HCT116 (cell line): Measurements from ENCODE around the gene SOX18. TPM values are rescaled to one million over a fixed set of nuclear protein-coding genes. Genes with fewer than 3 reads are reported as not detected.

Experiments
- ATAC-seq: fragments of 200-7000 bp; cut with Tn5 transposase; 2 replicates; pipeline ENCODE4 v1.9.1; 2020; ENCODE audit warnings: mild to moderate bottlenecking, moderate library complexity
- BruUV-seq: library from RNA; stranded (reverse); fragments of 400-500 nt; replicated peaks from 2 replicates; lab custom pipeline; 2021; lab: Mats Ljungman, UMichigan
- CTCF ChIA-PET: fragments of 300-600 bp; sonication (Branson Sonifier 250); formaldehyde crosslinking; loops from one replicate; lab custom pipeline; 2021; ENCODE audit warnings: antibody characterized with exemption; lab: Charles Lee
- POLR2A ChIA-PET: fragments of 300-600, 350-600 bp; sonication (Branson Sonifier 250); formaldehyde crosslinking; loops from one replicate; lab custom pipeline; 2021; ENCODE audit warnings: antibody characterized with exemption; lab: Charles Lee
- RAD21 ChIA-PET, 2 experiments: fragments of 300-600 bp; sonication (Branson Sonifier 250); formaldehyde crosslinking; loops; one replicate each; lab custom pipeline; 2023; ENCODE audit warnings: low total read pairs in 2 of 2; ENCODE audit not compliant: uncharacterized antibody in 2 of 2, unreplicated experiment in 2 of 2, low non-redundant PET in 1 of 2; lab: Charles Lee
- DNase-seq: peaks from one replicate; pipeline ENCODE4 v3.0.0-alpha.2; 2010; ENCODE audit warnings: low read depth, low spot score
- H2AFZ ChIP-seq: fragments of 200-600 bp; shearing (Covaris generic), sonication (generic); 2 replicates; pipeline ENCODE4 v1.6.1; 2017; ENCODE audit warnings: low read depth, mixed run types, mixed read lengths, antibody characterized with exemption, low read length; ENCODE audit not compliant: poor library complexity, severe bottlenecking
- H3K27ac ChIP-seq: 2 replicates; pipeline ENCODE4 v1.5.1; 2012; ENCODE audit warnings: low read depth, low read length
- H3K27me3 ChIP-seq: fragments of 200-600 bp; sonication (generic); 2 replicates; pipeline ENCODE4 v1.6.1; 2016; ENCODE audit warnings: mixed run types, low read length, mixed read lengths; ENCODE audit not compliant: insufficient read depth
- H3K36me3 ChIP-seq, 2 experiments: fragments of 200-500 bp in 1 of 2; fragments of 200-600 bp in 1 of 2; sonication (Bioruptor generic) in 1 of 2; sonication (generic) in 1 of 2; 2 replicates each; pipeline versions ENCODE4 v1.5.1 to v1.6.1; 2014 to 2016; ENCODE audit warnings: low read length in 2 of 2, inconsistent platforms in 1 of 2, mixed read lengths in 1 of 2, mixed run types in 1 of 2; ENCODE audit not compliant: insufficient read depth in 2 of 2, control insufficient read depth in 1 of 2
- H3K4me1 ChIP-seq, 2 experiments: fragments of 200-600 bp in 1 of 2; sonication (generic) in 1 of 2; 2 replicates each; pipeline versions ENCODE4 v1.5.1 to v1.6.1; 2012 to 2017; ENCODE audit warnings: low read length in 2 of 2, inconsistent platforms in 1 of 2, mild to moderate bottlenecking in 1 of 2, mixed read lengths in 1 of 2, mixed run types in 1 of 2, moderate library complexity in 1 of 2; ENCODE audit not compliant: insufficient read depth in 2 of 2, control insufficient read depth in 1 of 2
- H3K4me2 ChIP-seq: fragments of 200-600 bp; sonication (generic); 2 replicates; pipeline ENCODE4 v1.6.1; 2017; ENCODE audit warnings: mixed run types, low read length, mixed read lengths
- H3K4me3 ChIP-seq, 2 experiments: fragments of 200-600 bp in 1 of 2; sonication (generic) in 1 of 2; replicated peaks in 1 of 2; 2 replicates each; pipeline ENCODE4 v1.5.1; 2011 to 2016; ENCODE audit warnings: low read length in 2 of 2, control low read depth in 1 of 2, low read depth in 1 of 2, mild to moderate bottlenecking in 1 of 2, mixed read lengths in 1 of 2, mixed run types in 1 of 2
- H3K79me2 ChIP-seq: fragments of 200-600 bp; sonication (generic); 2 replicates; pipeline ENCODE4 v1.6.1; 2017; ENCODE audit warnings: mild to moderate bottlenecking, mixed run types, low read length, moderate library complexity, mixed read lengths; ENCODE audit not compliant: insufficient read depth
- H3K9ac ChIP-seq: fragments of 200-600 bp; sonication (generic); 2 replicates; pipeline ENCODE4 v1.6.1; 2016; ENCODE audit warnings: low read length, mixed read lengths
- H3K9me2 ChIP-seq: fragments of 200-600 bp; sonication (generic), shearing (Covaris generic); 2 replicates; pipeline ENCODE4 v1.6.1; 2017; ENCODE audit warnings: mixed run types, mild to moderate bottlenecking, moderate library complexity; ENCODE audit not compliant: insufficient read depth
- H3K9me3 ChIP-seq, 2 experiments: fragments of 200-500 bp in 1 of 2; fragments of 200-600 bp in 1 of 2; sonication (Bioruptor generic) in 1 of 2; sonication (generic) in 1 of 2; 2 replicates each; pipeline ENCODE4 v1.6.1; 2014 to 2017; ENCODE audit warnings: low read length in 2 of 2, mixed read lengths in 2 of 2, inconsistent platforms in 1 of 2, low read depth in 1 of 2, mild to moderate bottlenecking in 1 of 2, mixed run types in 1 of 2, moderate library complexity in 1 of 2; ENCODE audit not compliant: control insufficient read depth in 1 of 2, insufficient read depth in 1 of 2
- H4K20me1 ChIP-seq: fragments of 200-600 bp; sonication (generic), shearing (Covaris generic); 2 replicates; pipeline ENCODE4 v1.6.1; 2017; ENCODE audit warnings: mixed run types, mild to moderate bottlenecking, moderate library complexity; ENCODE audit not compliant: insufficient read depth
- CBX3 ChIP-seq: IDR thresholded peaks from 2 replicates; pipeline ENCODE4 v1.6.1; 2012; ENCODE audit warnings: low read depth
- CTCF ChIP-seq, 3 experiments: fragments of 200-600 bp in 1 of 3; sonication (generic) in 1 of 3; IDR thresholded peaks in 2 of 3; conservative IDR thresholded peaks in 1 of 3; 2 replicates each; pipeline ENCODE4 v1.5.1; 2012 to 2017; ENCODE audit warnings: low read depth in 2 of 3, low read length in 2 of 3, antibody characterized with exemption in 1 of 3, borderline replicate concordance in 1 of 3, control low read depth in 1 of 3, mild to moderate bottlenecking in 1 of 3, mixed read lengths in 1 of 3, mixed run types in 1 of 3, moderate library complexity in 1 of 3; ENCODE audit not compliant: insufficient read depth in 1 of 3
- EGR1 ChIP-seq: IDR thresholded peaks from 2 replicates; pipeline ENCODE4 v1.6.1; 2012; ENCODE audit warnings: low read depth
- ELF1 ChIP-seq: IDR thresholded peaks from 2 replicates; pipeline ENCODE4 v1.6.1; 2012; ENCODE audit warnings: low read depth, borderline replicate concordance
- EZH2 ChIP-seq: fragments of 200-600 bp; sonication (generic); IDR thresholded peaks from 2 replicates; pipeline ENCODE4 v1.6.1; 2017; ENCODE audit warnings: antibody characterized with exemption, mixed run types
- EZH2phosphoT487 ChIP-seq: fragments of 200-600 bp; IDR thresholded peaks from 2 replicates; pipeline ENCODE4 v1.6.1; 2018; ENCODE audit warnings: antibody characterized with exemption, borderline replicate concordance
- FOSL1 ChIP-seq: IDR thresholded peaks from 2 replicates; pipeline ENCODE4 v1.6.1; 2012; ENCODE audit warnings: low read depth
- JUND ChIP-seq: IDR thresholded peaks from 2 replicates; pipeline ENCODE4 v1.6.1; 2012
- MAX ChIP-seq: IDR thresholded peaks from 2 replicates; pipeline ENCODE4 v1.6.1; 2012
- POLR2A ChIP-seq: IDR thresholded peaks from 2 replicates; pipeline ENCODE4 v1.7.0; 2011; ENCODE audit warnings: borderline replicate concordance; ENCODE audit not compliant: insufficient read depth, insufficient read length; ENCODE audit errors: extremely low read depth
- POLR2AphosphoS5 ChIP-seq: IDR thresholded peaks from 2 replicates; pipeline ENCODE4 v1.6.1; 2011; ENCODE audit warnings: mild to moderate bottlenecking, low read depth, low read length, moderate library complexity
- TCF7L2 ChIP-seq: IDR thresholded peaks from 2 replicates; pipeline ENCODE4 v1.7.0; 2011; ENCODE audit warnings: borderline replicate concordance, inconsistent platforms; ENCODE audit not compliant: insufficient read depth, insufficient read length; ENCODE audit errors: extremely low read depth
- YY1 ChIP-seq: IDR thresholded peaks from 2 replicates; pipeline ENCODE4 v1.6.1; 2011; ENCODE audit warnings: low read length, low read depth, moderate library complexity, mild to moderate bottlenecking; ENCODE audit not compliant: insufficient replicate concordance; ENCODE audit errors: extremely low read depth
- ZBTB33 ChIP-seq: IDR thresholded peaks from 2 replicates; pipeline ENCODE4 v1.6.1; 2011; ENCODE audit warnings: mild to moderate bottlenecking, low read length, moderate library complexity; ENCODE audit not compliant: insufficient replicate concordance; ENCODE audit errors: extremely low read depth
- intact Hi-C: fragments of 100-400 bp; cut with micrococcal nuclease; formaldehyde crosslinking; loops from 2 replicates; pipeline ENCODE4 v1.10.0; 2022
- total RNA-seq: library from RNA; stranded (reverse); gene quantifications from one replicate; pipeline ENCODE4 v1.2.1, GENCODE V29; 2021; ENCODE audit not compliant: unreplicated experiment
- TF ChIP-seq, protein P1 (sequence below): IDR thresholded peaks from 2 replicates; pipeline ENCODE4 v1.6.1; 2012

Gene SOX18
- total RNA-seq, 1 experiment from 2014 or later = 3.3 TPM

- ATAC-seq = no peak
- POLR2A ChIA-PET = no interaction called here
Measured at GRCh38 chr20:64074184-64074789, 24.8 kb upstream of the SOX18 start.

DNA sequence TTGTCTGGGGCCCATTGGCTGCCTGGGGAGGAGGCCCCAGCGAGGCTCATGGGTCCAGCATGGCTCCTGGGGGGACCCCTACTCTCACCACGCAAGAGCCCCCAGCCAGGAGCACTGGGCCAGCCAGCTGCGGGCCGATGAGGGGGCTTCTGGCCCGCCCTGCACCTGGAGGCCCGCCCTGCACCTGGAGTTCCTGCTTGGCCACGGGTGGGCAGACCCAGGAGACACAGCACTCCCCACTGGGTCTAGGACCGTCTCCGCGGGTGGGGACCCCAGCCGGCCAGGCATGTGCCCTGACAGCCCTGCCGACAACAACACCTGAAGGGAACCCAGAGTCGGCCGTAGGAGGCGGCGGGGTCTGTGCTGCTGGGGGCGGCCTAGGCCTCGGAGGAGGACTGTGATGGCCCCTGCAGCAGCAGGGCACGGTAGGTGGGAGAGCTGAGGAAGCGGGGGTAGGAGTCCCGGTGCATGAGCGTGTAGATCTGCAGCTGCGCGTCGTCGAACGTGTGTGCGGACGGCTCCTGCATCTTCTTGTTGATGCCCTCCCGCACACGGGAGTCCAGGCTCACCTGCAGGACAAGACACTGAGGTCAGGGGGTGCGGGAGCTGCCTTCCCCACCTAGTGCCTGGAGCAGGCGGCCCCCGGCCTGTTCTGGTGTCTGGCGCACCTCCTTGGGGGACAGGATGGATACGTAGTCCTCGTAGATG, 24.2 kb upstream of the SOX18 start:
- ChIA-PET CTCF (no interaction called here), RAD21 (no interaction called here), POLR2A (no interaction called here)
- no peak overlapping the region for H3K9ac ChIP-seq
- no peaks in the 10 kb centered on the region for H3K27me3 ChIP-seq
- intact Hi-C loops = no loop called here
- BruUV-seq = no TSS peak
- ATAC-seq (no peak), DNase-seq (no peak)
- H3K4me2 ChIP-seq = no peak overlapping the region
- peaks cover 8% of the 10 kb centered on the region in 2 experiments for H3K4me1 ChIP-seq
- H2AFZ ChIP-seq = no peak overlapping the region
- peaks cover 4% of the 10 kb centered on the region; the same call in 1 of the 2 replicates for H3K79me2 ChIP-seq
- TF ChIP-seq CTCF (IDR thresholded peaks at IDR 0.05 in 2 of 3, conservative IDR thresholded peaks at IDR 0.05 in 1 of 3; ENCODE audit: borderline replicate concordance in 1 of 3, insufficient read depth in 1 of 3, low read depth in 2 of 3, low read length in 2 of 3) = no peak
- no peak for TF ChIP-seq YY1
- no peak for TF ChIP-seq ZBTB33
- TF ChIP-seq POLR2A = no peak
- no peak for TF ChIP-seq CBX3
- TF ChIP-seq POLR2AphosphoS5 = no peak
- H3K36me3 ChIP-seq = no peaks in the 10 kb centered on the region
- H3K9me2 ChIP-seq = no peaks in the 10 kb centered on the region
- no peaks in the 10 kb centered on the region for H3K9me3 ChIP-seq
- no peaks in the 10 kb centered on the region for H4K20me1 ChIP-seq
- no peak overlapping the region for H3K27ac ChIP-seq
- H3K4me3 ChIP-seq = no peak overlapping the region

More at GRCh38 chr20:64074184-64074789, 24.8 kb upstream of the SOX18 start:
- ChIA-PET RAD21 (no interaction called here), CTCF (no interaction called here)
- Histone ChIP-seq H3K9ac (no peak overlapping the region), H3K4me3 (no peak overlapping the region), H3K4me1 (peaks cover 9 to 14% of the 10 kb centered on the region in 2 experiments), H2AFZ (no peak overlapping the region), H4K20me1 (no peaks in the 10 kb centered on the region), H3K27me3 (no peaks in the 10 kb centered on the region), H3K36me3 (no peaks in the 10 kb centered on the region), H3K9me2 (no peaks in the 10 kb centered on the region), H3K4me2 (no peak overlapping the region), H3K79me2 (peaks cover 9% of the 10 kb centered on the region; the same call in 1 of the 2 replicates), H3K9me3 (no peaks in the 10 kb centered on the region), H3K27ac (no peak overlapping the region)
- intact Hi-C loops = no loop called here
- no peak for DNase-seq
- TF ChIP-seq MAX (no peak), EZH2phosphoT487 (no peak), YY1 (no peak), POLR2A (no peak), TCF7L2 (no peak), ELF1 (no peak), JUND (no peak), FOSL1 (no peak), EZH2 (no peak), EGR1 (no peak)
- TF ChIP-seq, protein P1, sequence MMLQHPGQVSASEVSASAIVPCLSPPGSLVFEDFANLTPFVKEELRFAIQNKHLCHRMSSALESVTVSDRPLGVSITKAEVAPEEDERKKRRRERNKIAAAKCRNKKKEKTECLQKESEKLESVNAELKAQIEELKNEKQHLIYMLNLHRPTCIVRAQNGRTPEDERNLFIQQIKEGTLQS = no peak
- no TSS peak for BruUV-seq
